Mesodermal cell (in vitro differentiated cells): ENCODE measurements around the gene G6PC1.
"Not testable (repeated sequence)": the region's sequence is repeated elsewhere in the genome, so short reads cannot be mapped to it uniquely, and the experiment has no call there.

ENCODE experiments used
- H3K27ac ChIP-seq: 2 replicates; pipeline ENCODE4 v1.7.0; 2013; ENCODE audit warnings: mild to moderate bottlenecking, low read depth, low read length, moderate library complexity; ENCODE audit not compliant: severe bottlenecking
- H3K36me3 ChIP-seq: 2 replicates; pipeline ENCODE4 v1.7.1; 2013; ENCODE audit warnings: mild to moderate bottlenecking, low read length, moderate library complexity; ENCODE audit not compliant: control insufficient read depth, insufficient read depth
- H3K4me1 ChIP-seq: one replicate; pipeline ENCODE4 v1.7.1; 2013; ENCODE audit warnings: mild to moderate bottlenecking, low read length; ENCODE audit not compliant: insufficient read depth, control insufficient read depth, poor library complexity, severe bottlenecking
- H3K4me3 ChIP-seq: 2 replicates; pipeline ENCODE4 v1.7.0; 2013; ENCODE audit warnings: low read length, control low read depth, mild to moderate bottlenecking; ENCODE audit not compliant: insufficient read depth, poor library complexity, severe bottlenecking; ENCODE audit errors: extremely low read depth
- H3K9me3 ChIP-seq: 2 replicates; pipeline ENCODE4 v1.7.1; 2013; ENCODE audit warnings: mild to moderate bottlenecking, low read length, moderate library complexity; ENCODE audit not compliant: control insufficient read depth
- WGBS, 2 experiments: methylation state at CpG; one replicate each; pipeline ENCODE4 v1.1.5; 2013; ENCODE audit warnings: missing lambda C conversion rate in 2 of 2; ENCODE audit not compliant: insufficient coverage in 2 of 2; 5-methylcytosine and 5-hydroxymethylcytosine counted together

The G6PC1 gene

GRCh38 chr17:42908872-42909700 lies 8.5 kb downstream of the G6PC1 start:
- no peaks in the 10 kb centered on the region for H3K36me3 ChIP-seq
- H3K9me3 ChIP-seq = no peaks in the 10 kb centered on the region
- no peaks in the 10 kb centered on the region for H3K4me1 ChIP-seq
- 94 to 96% methylated on average over 4 to 5 of the region's 7 CpGs for WGBS, 2 experiments
- H3K4me3 ChIP-seq = no peak overlapping the region
- no peak overlapping the region for H3K27ac ChIP-seq

DNA sequence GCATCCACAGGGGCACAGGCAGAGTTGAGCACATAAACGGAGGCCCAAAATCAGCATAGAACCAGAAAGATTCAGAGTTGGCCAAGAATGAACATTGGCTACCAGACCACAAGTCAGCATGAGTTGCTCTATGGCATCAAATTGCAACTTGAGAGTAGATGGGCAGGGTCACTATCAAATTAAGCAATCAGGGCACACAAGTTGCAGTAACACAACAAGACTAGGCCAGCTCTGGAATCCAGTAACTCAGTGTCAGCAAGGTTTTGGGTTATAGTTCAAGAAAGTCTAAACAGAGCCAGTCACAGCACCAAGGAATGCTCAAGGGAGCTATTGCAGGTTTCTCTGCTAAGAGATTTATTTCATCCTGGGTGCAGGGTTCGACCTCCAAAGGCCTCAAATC lies 12.9 kb downstream of the G6PC1 start:
- H3K9me3 ChIP-seq = no peaks in the 10 kb centered on the region
- 84 to 100% methylated on average over 2 of the region's 2 CpGs for WGBS, 2 experiments
- H3K36me3 ChIP-seq = no peaks in the 10 kb centered on the region
- no peak overlapping the region for H3K4me3 ChIP-seq
- no peak overlapping the region for H3K27ac ChIP-seq
- no peaks in the 10 kb centered on the region for H3K4me1 ChIP-seq

GRCh38 chr17:42913981-42914617 lies 13.5 kb downstream of the G6PC1 start:
- WGBS, 2 experiments = 90 to 100% methylated on average over 1 to 2 of the region's 3 CpGs
- no peaks in the 10 kb centered on the region for H3K4me1 ChIP-seq
- no peaks in the 10 kb centered on the region for H3K36me3 ChIP-seq
- H3K27ac ChIP-seq = no peak overlapping the region
- H3K4me3 ChIP-seq = no peak overlapping the region
- no peaks in the 10 kb centered on the region for H3K9me3 ChIP-seq

GRCh38 chr17:42915288-42915687 lies 14.7 kb downstream of the G6PC1 start:
- H3K9me3 ChIP-seq, H3K36me3 ChIP-seq, H3K4me3 ChIP-seq, H3K27ac ChIP-seq, H3K4me1 ChIP-seq: not testable (repeated sequence)
- 86 to 96% methylated on average over 6 of the region's 6 CpGs for WGBS, 2 experiments

GRCh38 chr17:42916388-42917235 lies 16.0 kb downstream of the G6PC1 start:
- 100% methylated on average over 1 of the region's 4 CpGs; no CpG with 5 or more reads in 1 of the 2 experiments for WGBS, 2 experiments
- not testable (repeated sequence) for H3K9me3 ChIP-seq, H3K36me3 ChIP-seq, H3K4me1 ChIP-seq, H3K4me3 ChIP-seq, H3K27ac ChIP-seq

- H3K4me1 ChIP-seq = no peaks in the 10 kb centered on the region
- 81 to 83% methylated on average over 8 of the region's 8 CpGs for WGBS, 2 experiments
- no peaks in the 10 kb centered on the region for H3K9me3 ChIP-seq
- no peak overlapping the region for H3K27ac ChIP-seq
- H3K4me3 ChIP-seq = no peak overlapping the region
- no peaks in the 10 kb centered on the region for H3K36me3 ChIP-seq
Observed at GRCh38 chr17:42917236-42917603, 16.6 kb downstream of the G6PC1 start.

GRCh38 chr17:42918902-42919521 lies 18.4 kb downstream of the G6PC1 start:
- Histone ChIP-seq H3K4me3 (no peak overlapping the region), H3K9me3 (no peaks in the 10 kb centered on the region), H3K36me3 (no peaks in the 10 kb centered on the region), H3K27ac (no peak overlapping the region), H3K4me1 (no peaks in the 10 kb centered on the region)
- WGBS, 2 experiments = 86 to 90% methylated on average over 1 to 2 of the region's 3 CpGs

DNA sequence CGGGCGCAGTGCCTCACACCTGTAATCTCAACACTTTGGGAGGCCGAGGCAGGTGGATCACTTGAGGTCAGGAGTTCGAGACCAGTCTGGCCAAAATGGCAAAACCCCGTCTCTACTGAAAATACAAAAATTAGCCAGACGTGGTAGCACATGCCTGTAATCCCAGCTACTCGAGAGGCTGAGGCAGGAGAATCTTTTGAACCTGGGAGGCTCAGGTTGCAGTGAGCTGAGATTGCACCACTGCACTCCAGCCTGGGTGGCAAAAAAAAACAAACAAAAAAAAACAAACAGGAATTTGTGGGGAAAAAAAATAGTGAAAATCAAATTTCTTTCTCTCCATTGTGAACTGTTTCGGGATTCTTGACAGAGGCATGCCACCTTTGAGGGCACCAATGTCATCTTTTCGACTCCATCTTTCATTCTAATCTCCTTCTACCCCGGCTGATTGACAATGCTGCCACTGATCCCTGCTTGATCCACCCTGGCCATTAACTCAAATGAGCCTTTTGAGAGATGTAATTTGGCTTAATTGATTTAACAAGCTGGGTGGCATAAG lies 19.0 kb downstream of the G6PC1 start:
- not testable (repeated sequence) for H3K27ac ChIP-seq, H3K4me3 ChIP-seq, H3K36me3 ChIP-seq, H3K4me1 ChIP-seq, H3K9me3 ChIP-seq
- WGBS, 2 experiments = 90 to 98% methylated on average over 6 to 7 of the region's 10 CpGs

GRCh38 chr17:42920106-42920900 lies 19.7 kb downstream of the G6PC1 start:
- no peaks in the 10 kb centered on the region for H3K9me3 ChIP-seq
- no peak overlapping the region for H3K4me3 ChIP-seq
- H3K27ac ChIP-seq = no peak overlapping the region
- 85 to 100% methylated on average over 2 to 4 of the region's 10 CpGs for WGBS, 2 experiments
- no peaks in the 10 kb centered on the region for H3K36me3 ChIP-seq
- no peaks in the 10 kb centered on the region for H3K4me1 ChIP-seq

- H3K9me3 ChIP-seq = no peaks in the 10 kb centered on the region
- H3K27ac ChIP-seq = no peak overlapping the region
- 80 to 81% methylated on average over 2 to 3 of the region's 3 CpGs for WGBS, 2 experiments
- no peak overlapping the region for H3K4me3 ChIP-seq
- H3K36me3 ChIP-seq = no peaks in the 10 kb centered on the region
- no peaks in the 10 kb centered on the region for H3K4me1 ChIP-seq
Observed at GRCh38 chr17:42920922-42921321, 20.3 kb downstream of the G6PC1 start.
